ENCODE results near the gene USP46. TPM values are rescaled to one million over a fixed set of nuclear protein-coding genes. Genes with fewer than 3 reads are reported as not detected.

Gene USP46
- total and polyA plus RNA-seq, 2 of the 8 experiments (the other 6 are each of a cell fraction or from before 2014, with no cell fraction given): 10.6 to 62.4 TPM

DNA sequence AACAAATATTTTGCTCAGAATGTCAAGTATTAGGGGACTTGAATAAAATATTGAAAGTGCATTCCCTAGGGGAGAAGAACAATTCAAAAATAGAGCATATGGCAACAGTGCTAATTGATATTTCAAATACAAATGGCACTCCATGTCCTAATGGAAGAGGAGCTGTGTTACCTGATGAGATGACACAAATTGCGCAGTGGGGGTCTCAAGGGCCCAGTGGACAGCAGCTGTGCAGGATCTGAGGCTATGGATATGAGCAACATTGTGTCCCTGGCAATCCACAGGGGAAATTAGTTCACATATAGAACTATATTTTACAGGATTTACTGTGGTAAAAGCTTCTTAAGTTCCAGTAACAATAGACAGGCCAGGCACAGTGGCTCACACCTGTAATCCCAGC is 17.4 kb upstream of the USP46 start (continued):
- TF ChIP-seq, protein P1, sequence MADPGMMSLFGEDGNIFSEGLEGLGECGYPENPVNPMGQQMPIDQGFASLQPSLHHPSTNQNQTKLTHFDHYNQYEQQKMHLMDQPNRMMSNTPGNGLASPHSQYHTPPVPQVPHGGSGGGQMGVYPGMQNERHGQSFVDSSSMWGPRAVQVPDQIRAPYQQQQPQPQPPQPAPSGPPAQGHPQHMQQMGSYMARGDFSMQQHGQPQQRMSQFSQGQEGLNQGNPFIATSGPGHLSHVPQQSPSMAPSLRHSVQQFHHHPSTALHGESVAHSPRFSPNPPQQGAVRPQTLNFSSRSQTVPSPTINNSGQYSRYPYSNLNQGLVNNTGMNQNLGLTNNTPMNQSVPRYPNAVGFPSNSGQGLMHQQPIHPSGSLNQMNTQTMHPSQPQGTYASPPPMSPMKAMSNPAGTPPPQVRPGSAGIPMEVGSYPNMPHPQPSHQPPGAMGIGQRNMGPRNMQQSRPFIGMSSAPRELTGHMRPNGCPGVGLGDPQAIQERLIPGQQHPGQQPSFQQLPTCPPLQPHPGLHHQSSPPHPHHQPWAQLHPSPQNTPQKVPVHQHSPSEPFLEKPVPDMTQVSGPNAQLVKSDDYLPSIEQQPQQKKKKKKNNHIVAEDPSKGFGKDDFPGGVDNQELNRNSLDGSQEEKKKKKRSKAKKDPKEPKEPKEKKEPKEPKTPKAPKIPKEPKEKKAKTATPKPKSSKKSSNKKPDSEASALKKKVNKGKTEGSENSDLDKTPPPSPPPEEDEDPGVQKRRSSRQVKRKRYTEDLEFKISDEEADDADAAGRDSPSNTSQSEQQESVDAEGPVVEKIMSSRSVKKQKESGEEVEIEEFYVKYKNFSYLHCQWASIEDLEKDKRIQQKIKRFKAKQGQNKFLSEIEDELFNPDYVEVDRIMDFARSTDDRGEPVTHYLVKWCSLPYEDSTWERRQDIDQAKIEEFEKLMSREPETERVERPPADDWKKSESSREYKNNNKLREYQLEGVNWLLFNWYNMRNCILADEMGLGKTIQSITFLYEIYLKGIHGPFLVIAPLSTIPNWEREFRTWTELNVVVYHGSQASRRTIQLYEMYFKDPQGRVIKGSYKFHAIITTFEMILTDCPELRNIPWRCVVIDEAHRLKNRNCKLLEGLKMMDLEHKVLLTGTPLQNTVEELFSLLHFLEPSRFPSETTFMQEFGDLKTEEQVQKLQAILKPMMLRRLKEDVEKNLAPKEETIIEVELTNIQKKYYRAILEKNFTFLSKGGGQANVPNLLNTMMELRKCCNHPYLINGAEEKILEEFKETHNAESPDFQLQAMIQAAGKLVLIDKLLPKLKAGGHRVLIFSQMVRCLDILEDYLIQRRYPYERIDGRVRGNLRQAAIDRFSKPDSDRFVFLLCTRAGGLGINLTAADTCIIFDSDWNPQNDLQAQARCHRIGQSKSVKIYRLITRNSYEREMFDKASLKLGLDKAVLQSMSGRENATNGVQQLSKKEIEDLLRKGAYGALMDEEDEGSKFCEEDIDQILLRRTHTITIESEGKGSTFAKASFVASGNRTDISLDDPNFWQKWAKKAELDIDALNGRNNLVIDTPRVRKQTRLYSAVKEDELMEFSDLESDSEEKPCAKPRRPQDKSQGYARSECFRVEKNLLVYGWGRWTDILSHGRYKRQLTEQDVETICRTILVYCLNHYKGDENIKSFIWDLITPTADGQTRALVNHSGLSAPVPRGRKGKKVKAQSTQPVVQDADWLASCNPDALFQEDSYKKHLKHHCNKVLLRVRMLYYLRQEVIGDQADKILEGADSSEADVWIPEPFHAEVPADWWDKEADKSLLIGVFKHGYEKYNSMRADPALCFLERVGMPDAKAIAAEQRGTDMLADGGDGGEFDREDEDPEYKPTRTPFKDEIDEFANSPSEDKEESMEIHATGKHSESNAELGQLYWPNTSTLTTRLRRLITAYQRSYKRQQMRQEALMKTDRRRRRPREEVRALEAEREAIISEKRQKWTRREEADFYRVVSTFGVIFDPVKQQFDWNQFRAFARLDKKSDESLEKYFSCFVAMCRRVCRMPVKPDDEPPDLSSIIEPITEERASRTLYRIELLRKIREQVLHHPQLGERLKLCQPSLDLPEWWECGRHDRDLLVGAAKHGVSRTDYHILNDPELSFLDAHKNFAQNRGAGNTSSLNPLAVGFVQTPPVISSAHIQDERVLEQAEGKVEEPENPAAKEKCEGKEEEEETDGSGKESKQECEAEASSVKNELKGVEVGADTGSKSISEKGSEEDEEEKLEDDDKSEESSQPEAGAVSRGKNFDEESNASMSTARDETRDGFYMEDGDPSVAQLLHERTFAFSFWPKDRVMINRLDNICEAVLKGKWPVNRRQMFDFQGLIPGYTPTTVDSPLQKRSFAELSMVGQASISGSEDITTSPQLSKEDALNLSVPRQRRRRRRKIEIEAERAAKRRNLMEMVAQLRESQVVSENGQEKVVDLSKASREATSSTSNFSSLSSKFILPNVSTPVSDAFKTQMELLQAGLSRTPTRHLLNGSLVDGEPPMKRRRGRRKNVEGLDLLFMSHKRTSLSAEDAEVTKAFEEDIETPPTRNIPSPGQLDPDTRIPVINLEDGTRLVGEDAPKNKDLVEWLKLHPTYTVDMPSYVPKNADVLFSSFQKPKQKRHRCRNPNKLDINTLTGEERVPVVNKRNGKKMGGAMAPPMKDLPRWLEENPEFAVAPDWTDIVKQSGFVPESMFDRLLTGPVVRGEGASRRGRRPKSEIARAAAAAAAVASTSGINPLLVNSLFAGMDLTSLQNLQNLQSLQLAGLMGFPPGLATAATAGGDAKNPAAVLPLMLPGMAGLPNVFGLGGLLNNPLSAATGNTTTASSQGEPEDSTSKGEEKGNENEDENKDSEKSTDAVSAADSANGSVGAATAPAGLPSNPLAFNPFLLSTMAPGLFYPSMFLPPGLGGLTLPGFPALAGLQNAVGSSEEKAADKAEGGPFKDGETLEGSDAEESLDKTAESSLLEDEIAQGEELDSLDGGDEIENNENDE (IDR thresholded peaks at IDR 0.05; ENCODE audit: insufficient replicate concordance, low read length): no peak
- no peak for TF ChIP-seq EZH2 (IDR thresholded peaks at IDR 0.05; ENCODE audit: low read depth, low read length, severe bottlenecking)
- TF ChIP-seq CEBPB (IDR thresholded peaks at IDR 0.05; ENCODE audit: low read depth, low read length): no peak
- no peak for TF ChIP-seq SUZ12 (IDR thresholded peaks at IDR 0.05; ENCODE audit: low read length)
- no peak for TF ChIP-seq JUN (IDR thresholded peaks at IDR 0.05; ENCODE audit: low read depth, low read length)
- TF ChIP-seq TEAD4 (IDR thresholded peaks at IDR 0.05; ENCODE audit: low read depth, low read length): no peak
- no peak for TF ChIP-seq CBX8 (IDR thresholded peaks at IDR 0.05; ENCODE audit: borderline replicate concordance, low read depth, low read length)
- TF ChIP-seq TBP (IDR thresholded peaks at IDR 0.05; ENCODE audit: low read depth, low read length): no peak
- no peak for TF ChIP-seq KDM4A (IDR thresholded peaks at IDR 0.05; ENCODE audit: low read depth, low read length, severe bottlenecking)
- no peak for TF ChIP-seq POLR2A (IDR thresholded peaks at IDR 0.05; ENCODE audit: control extremely low read depth in 1 of 2, low read depth in 2 of 2, low read length in 2 of 2)
